CD4-positive, alpha-beta T cell treated with Interferon alpha-2 for 1 hour (primary cell): Measurements from ENCODE around the gene RELA.
"Not testable (repeated sequence)": the region's sequence is repeated elsewhere in the genome, so short reads cannot be mapped to it uniquely, and the experiment has no call there.

ENCODE experiments used
- DNase-seq, 2 donors: peaks; one replicate each; pipeline ENCODE4 v3.0.0-alpha.2; 2020 to 2022

Gene RELA

GRCh38 chr11:65663639-65664200, 1.0 kb upstream of the RELA start:
- DNase-seq, result peak; percentile 53 to 62

DNA sequence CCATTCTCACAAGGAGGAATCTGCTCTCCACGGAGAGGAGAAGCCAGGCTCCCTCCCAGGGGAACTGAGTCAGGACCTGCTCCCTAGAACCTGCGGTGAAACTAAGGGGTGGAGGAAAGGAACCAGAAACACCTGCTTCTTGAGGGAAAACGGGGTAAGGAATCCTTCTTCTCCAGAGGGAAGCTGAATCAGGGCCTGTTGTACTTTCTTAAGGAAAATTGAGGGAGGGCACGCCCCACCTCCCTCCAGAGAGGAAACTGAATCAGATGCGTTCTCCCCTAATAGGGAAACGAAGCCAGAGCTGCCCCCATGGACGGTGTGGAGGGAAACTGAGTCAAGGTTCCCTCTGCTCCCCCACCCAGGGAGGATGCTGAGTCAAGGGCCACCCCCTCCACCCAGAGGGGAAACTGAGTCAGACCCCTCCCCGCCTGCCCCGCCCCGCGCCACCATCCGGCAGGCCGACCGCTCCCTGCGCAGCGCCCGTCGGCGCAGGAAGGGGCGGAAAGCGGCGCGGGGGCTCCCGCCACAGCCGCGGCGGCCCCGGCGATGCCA, 393 bp downstream of the RELA start:
- DNase-seq, result no peak

GRCh38 chr11:65661599-65662246, 993 bp downstream of the RELA start:
- no peak for DNase-seq

- not testable (repeated sequence) for DNase-seq
Measured at GRCh38 chr11:65660908-65661307, 1.8 kb downstream of the RELA start.

DNA sequence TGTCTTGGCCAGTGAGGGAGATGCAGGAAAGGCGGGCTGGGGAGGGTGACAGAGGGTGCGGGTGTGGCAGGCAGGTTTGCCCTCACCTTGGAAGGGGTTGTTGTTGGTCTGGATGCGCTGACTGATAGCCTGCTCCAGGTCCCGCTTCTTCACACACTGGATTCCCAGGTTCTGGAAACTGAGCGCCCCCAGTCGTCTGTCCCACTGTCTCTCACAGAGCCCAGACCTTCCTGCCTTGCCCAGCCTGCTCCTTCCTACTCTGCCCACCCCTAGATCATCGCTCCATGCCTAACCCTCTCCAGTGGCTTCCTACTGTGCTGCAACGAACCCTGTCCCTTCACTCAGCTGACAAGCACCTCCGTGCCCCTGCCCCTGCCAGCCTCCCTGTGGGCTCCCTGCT, 2.7 kb downstream of the RELA start:
- no peak for DNase-seq

DNA sequence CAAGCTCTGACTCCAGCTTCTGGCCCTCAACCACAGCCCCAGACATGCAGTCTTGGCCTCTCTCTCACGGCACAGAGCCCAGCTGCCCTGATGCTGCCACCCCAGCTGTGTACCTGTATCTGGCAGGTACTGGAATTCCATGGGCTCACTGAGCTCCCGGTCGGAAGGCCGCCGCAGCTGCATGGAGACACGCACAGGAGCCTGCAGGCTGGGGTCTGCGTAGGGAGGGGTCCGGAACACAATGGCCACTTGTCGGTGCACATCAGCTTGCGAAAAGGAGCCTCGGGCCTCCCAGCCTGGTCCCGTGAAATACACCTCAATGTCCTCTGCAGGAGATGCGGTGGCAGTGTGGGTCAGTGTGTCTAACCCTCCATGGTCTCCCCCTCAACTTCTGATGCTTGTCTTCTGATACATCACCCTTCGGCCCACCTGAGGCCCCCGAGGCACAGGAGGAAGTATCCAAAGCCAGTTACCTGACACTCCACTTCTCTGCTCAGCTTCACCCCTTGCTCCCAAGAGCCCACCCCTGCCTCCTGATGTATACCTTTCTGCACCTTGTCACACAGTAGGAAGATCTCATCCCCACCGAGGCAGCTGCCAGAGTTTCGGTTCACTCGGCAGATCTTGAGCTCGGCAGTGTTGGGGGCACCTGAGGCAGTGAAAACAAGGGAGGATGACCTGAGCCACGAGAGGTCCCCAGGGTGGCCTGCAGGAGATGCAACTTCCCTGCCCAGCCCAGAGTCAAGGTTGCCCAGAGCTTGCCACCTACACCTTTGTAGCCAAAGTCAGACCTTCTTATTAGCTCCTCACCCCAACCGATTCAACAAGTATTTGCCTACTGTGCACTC, 4.3 kb downstream of the RELA start:
- DNase-seq, result no peak

- no peak for DNase-seq
Measured at GRCh38 chr11:65657426-65657825, 5.3 kb downstream of the RELA start.

DNA sequence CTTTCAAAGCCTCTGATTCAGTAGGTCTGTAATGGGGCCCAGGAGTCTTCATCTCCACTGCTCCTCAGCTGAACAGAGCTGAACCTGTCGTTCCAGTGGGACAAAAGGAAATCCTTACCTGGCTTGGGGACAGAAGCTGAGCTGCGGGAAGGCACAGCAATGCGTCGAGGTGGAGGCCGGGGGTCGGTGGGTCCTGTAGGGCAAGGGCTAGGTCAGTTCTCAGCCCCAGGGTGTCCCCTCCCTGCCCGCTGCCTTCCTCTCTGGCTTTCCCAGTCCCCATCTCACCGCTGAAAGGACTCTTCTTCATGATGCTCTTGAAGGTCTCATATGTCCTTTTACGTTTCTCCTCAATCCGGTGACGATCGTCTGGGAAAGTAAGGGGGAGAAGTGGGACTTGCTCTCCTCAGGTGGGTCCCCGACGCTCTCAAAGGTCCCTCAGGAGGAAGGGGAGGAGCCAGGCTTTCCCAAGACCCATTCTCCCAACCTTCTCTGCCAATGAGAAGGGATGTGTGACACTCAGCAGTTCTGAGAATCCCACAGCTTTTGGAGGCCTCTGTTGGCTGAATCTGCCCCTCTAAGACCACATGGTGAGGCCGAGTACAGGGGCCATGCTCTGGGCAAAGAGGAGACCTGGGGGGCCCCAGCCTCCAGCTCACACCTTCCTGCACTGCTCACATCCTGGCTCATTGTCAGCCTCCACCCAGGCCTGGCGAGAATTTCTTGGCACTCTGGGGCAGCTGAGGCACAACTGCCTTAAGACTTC, 7.0 kb downstream of the RELA start:
- DNase-seq, result no peak

- no peak for DNase-seq
Measured at GRCh38 chr11:65654375-65655349, 8.1 kb downstream of the RELA start.

GRCh38 chr11:65653229-65654225, 9.2 kb downstream of the RELA start:
- DNase-seq, result no peak

DNA sequence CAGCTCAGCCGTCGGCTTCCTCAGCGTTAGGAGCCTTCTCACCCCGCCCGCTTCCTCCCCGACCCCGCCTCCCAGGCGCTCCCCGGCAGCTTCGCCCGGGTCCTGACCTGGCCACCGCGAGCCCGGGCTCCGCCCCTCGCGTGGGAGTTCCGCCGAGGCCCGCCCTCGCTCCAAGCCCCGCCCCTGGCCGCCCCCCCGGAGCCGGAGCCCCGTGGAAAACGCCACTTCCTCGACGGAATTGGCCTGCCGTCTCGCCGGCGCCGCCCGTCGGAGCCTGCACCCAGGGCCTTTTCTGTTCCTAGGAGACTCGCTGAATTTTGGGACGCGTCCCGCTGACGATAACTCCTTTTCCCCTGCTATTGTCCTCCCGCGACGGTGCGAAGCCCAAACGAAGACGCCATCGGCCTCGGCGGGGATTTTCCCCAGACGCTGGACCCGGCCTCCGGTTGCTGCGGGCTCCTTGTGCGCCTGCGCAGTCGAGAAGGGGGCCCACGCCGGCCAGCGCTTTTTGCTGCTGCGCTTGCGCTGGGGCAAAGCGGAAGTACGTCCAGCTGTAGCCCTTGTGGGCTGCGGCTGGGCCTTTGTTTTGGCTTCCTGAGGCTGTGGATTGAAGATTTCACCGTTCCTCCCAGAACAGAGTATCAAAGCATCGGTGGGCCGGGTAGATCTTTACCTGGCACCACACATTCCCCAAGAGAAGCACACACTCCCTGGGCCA, 10.0 kb downstream of the RELA start:
- peak; percentile 97 for DNase-seq

DNA sequence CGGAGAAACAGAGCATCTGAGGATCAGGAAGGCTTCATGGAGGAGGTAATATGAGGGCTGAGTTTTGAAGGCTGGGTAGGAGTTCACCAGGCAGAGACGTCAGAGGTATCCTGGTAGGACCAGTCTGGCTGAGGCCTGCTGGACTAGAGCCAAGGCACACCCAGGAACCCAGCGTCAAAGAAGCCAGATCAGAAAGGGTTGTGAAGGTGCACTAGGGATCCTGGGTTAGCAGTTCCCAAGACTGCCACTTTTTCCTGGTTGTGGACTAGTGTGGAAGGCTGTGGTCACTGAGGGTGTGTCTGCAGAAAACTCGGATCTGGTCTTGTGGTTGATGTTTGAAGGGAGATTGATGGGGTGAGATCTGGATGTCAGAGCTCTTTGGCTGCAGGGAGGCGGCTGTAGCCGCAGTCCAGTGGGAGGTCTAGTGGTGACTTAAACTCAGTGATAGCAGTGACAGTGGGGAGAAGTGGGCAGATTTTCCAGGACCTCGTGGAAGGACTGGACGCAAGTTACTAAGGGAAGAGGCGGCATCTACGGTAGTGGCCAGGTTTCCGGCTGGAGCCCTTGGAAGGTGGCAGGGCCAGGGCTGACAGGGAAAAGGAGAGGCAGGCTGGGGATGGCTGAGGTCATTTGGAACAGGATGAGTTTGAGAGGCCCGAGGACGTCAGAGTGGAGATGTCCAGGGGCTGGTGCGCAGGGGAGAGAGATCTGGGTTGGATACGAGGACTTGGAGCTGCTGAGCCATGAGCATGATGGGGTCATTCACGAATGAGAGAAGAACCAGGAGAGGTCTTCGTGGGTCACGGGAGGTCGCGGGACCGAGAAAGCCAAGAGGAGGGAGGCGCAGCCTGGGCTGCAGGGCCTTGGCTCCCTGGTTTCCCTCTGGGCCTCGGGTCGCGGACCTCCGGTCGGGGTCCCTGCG, 10.9 kb downstream of the RELA start:
- no peak for DNase-seq

- DNase-seq, result no peak
Measured at GRCh38 chr11:65651339-65651588, 11.5 kb downstream of the RELA start.

GRCh38 chr11:65650547-65651338, 12.0 kb downstream of the RELA start:
- DNase-seq, result no peak

DNA sequence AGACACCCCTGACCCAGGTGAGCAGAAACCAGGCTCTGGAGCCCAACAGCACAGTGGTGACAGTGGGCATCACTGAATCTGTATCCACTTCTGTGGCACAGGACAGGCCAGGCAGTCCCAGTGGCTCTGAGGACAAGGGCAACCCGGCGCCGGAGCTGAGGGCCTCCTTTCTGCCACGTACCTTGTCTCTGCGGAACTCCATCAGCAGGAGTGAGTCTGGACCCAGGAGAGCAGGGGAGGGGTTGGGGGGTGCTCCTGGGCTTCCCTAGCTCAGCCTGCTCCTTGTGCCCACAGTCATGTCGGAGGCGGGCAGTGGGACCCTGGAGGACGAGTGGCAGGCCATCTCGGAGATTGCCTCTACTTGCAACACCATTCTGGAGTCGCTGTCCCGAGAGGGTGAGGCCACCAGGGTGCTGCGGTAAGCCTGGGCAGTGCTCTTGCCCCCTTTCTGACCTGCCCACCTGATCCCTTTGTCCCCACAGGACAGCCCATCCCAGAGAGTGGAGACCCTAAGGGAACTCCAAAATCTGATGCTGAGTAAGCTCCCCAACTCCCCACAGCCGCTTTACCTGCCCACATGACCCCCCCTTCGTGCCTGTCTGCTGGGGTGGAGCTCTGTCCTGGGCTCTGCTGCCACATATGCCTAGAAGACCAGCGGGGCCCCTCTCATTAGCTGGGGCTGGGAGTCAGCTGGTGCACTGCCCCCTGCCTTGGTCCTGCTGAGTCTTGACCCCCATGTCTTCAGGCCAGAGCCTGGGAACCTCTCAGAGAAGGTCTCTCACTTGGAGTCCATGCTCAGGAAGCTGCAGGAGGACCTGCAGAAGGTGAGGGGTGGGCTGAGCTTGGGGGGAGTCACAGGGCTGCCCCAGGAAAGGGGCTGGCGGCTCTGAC, 12.8 kb downstream of the RELA start:
- DNase-seq, result no peak

GRCh38 chr11:65648997-65649493, 13.7 kb downstream of the RELA start:
- no peak for DNase-seq
